HepG2 (cell line): ENCODE data around the gene DPP7. TPM values are rescaled to one million over a fixed set of nuclear protein-coding genes. Genes with fewer than 3 reads are reported as not detected.

ENCODE experiments used
- ATM ChIP-seq: fragments of 450-650 bp; IDR thresholded peaks from 2 replicates; pipeline ENCODE4 v1.7.1; 2017; ENCODE audit warnings: mild to moderate bottlenecking, borderline replicate concordance
- PCBP2 ChIP-seq: fragments of 200-400 bp; formaldehyde crosslinking; optimal IDR thresholded peaks from 2 replicates; pipeline ENCODE3; 2018; ENCODE audit warnings: low read length, low read depth; ENCODE audit not compliant: poor library complexity, severe bottlenecking
- ZNF720 ChIP-seq: sonication (generic); formaldehyde crosslinking; IDR thresholded peaks from 2 replicates; pipeline ENCODE4 v1.4.0; 2020; ENCODE audit warnings: missing genetic modification reagents
- polyA plus RNA-seq, 8 experiments: library from polyadenylated mRNA; depleted of rRNA in 3 of 8; stranded (reverse) in 7 of 8; unstranded in 1 of 8; fragments of >200 nt; fragmentation: Illumina TruSeq in 4 of 8; extraction: Trizol in 4 of 8; gene quantifications; 2 replicates each; pipeline versions ENCODE4 v1.2.1 to v1.2.3, GENCODE V29; 2011 to 2016; ENCODE audit warnings: low read depth in 4 of 8, missing spikeins in 1 of 8, mixed read lengths in 1 of 8; ENCODE audit not compliant: insufficient read depth in 1 of 8
- total RNA-seq, 5 experiments: library from RNA; depleted of rRNA; stranded (reverse); fragments of >200 nt; fragmentation: Illumina TruSeq; extraction: Trizol; gene quantifications; 2 replicates each; pipeline ENCODE4 v1.2.3, GENCODE V29; 2016; ENCODE audit warnings: low read depth in 1 of 5
- TF ChIP-seq, protein P1 (sequence below): sonication (generic); formaldehyde crosslinking; IDR thresholded peaks from 2 replicates; pipeline ENCODE4 v1.4.0; 2020; ENCODE audit warnings: mild to moderate bottlenecking, missing genetic modification reagents
- TF ChIP-seq, protein P2 (sequence below): sonication (generic); formaldehyde crosslinking; IDR thresholded peaks from 2 replicates; pipeline ENCODE4 v1.9.0; 2022; ENCODE audit warnings: low read depth, missing genetic modification reagents
- TF ChIP-seq, protein P3 (sequence below): sonication (generic); formaldehyde crosslinking; IDR thresholded peaks from 2 replicates; pipeline ENCODE4 v1.4.0; 2020; ENCODE audit warnings: missing genetic modification reagents
- TF ChIP-seq, protein P4 (sequence below): sonication (generic); formaldehyde crosslinking; IDR thresholded peaks from 2 replicates; pipeline ENCODE4 v1.5.1; 2020; ENCODE audit warnings: mild to moderate bottlenecking, missing genetic modification reagents, moderate library complexity
- TF ChIP-seq, protein P5 (sequence below): IDR thresholded peaks from 2 replicates; pipeline ENCODE4 v1.6.1; 2016; ENCODE audit warnings: missing genetic modification reagents, missing compliant biosample characterization
- TF ChIP-seq, protein P6 (sequence below): sonication (generic); formaldehyde crosslinking; IDR thresholded peaks from 2 replicates; pipeline ENCODE4 v1.5.0; 2020; ENCODE audit warnings: mild to moderate bottlenecking, missing genetic modification reagents

DPP7 gene
- total and polyA plus RNA-seq, 2 of the 13 experiments (the other 11 are each of a cell fraction or from before 2014, with no cell fraction given): 1.2 to 4.5 TPM

DNA sequence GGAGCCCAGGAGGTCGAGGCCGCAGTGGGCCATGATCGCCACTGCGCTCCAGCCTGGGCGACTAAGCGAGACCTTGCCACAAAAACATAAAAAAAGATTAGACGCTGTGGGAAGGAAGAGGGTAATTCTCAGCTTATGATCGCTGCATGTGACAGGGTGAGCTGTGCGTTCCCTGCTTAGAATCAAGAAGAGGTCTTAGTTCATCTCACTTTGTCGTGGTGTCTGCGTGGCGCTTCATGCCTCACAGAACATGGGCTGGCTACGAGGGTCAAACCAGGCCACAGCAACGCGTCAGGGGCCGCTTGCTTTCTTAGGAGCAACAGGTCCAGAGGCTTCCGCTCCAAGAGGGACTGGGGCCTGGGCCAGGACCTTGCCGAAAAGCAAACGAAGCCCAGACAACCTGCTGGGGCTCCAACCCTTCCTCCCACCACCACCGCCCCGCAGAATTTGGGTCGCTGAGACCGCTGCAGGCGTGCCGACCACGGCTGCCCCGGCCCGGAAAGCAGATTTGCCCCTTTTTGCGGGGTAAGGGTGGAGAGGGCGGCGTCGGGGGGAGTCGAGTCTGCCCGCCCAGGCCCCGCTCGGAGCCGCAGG is 14.4 kb upstream of the DPP7 start (continued):
- TF ChIP-seq, protein P1, sequence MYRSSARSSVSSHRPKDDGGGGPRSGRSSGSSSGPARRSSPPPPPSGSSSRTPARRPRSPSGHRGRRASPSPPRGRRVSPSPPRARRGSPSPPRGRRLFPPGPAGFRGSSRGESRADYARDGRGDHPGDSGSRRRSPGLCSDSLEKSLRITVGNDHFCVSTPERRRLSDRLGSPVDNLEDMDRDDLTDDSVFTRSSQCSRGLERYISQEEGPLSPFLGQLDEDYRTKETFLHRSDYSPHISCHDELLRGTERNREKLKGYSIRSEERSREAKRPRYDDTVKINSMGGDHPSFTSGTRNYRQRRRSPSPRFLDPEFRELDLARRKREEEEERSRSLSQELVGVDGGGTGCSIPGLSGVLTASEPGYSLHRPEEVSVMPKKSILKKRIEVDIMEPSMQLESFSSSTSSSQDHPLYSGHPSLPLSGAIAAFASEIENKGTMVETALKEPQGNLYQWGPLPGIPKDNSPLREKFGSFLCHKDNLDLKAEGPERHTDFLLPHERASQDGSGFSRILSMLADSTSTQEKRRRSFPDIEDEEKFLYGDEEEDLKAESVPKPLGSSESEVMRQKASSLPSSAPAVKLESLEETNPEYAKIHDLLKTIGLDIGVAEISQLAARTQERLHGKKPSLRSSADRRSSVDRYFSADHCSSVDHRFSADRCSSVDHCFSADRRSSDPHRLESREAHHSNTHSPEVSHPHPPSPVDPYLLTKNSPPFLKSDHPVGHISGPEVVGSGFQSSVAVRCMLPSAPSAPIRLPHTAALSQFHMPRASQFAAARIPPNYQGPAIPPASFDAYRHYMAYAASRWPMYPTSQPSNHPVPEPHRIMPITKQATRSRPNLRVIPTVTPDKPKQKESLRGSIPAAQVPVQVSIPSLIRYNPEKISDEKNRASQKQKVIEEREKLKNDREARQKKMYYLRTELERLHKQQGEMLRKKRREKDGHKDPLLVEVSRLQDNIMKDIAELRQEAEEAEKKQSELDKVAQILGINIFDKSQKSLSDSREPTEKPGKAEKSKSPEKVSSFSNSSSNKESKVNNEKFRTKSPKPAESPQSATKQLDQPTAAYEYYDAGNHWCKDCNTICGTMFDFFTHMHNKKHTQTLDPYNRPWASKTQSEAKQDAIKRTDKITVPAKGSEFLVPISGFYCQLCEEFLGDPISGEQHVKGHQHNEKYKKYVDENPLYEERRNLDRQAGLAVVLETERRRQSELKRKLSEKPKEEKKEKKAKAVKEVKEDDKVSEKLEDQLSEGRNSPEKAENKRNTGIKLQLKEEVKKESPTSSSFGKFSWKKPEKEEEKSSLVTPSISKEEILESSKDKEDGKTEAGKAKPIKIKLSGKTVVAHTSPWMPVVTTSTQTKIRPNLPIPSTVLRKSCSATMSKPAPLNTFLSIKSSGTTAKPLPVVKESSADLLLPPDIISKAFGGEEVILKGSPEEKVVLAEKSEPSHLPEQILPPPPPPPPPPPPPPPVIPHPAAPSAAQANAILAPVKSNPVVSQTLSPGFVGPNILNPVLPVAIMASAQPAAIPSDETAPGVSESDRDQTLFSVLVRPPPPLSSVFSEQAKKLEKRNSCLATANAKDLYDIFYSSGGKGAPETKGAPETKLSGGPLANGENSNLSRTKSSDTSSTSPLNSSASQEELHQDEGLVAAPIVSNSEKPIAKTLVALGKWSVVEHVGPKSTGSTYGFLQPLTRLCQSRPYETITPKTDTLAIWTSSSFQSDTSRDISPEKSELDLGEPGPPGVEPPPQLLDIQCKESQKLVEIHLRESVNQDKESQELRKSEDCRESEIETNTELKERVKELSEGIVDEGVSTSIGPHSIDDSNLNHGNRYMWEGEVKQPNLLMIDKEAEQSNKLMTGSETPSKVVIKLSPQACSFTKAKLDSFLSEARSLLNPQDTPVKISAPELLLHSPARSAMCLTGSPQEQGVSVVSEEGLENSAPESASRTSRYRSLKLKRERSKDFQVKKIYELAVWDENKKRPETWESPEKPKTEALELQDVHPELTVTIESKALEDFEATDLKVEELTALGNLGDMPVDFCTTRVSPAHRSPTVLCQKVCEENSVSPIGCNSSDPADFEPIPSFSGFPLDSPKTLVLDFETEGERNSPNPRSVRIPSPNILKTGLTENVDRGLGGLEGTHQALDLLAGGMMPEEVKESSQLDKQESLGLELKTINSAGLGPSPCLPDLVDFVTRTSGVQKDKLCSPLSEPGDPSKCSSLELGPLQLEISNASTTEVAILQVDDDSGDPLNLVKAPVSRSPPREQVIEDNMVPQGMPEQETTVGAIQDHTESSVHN (CRISPR knock-in tag): no peak
- TF ChIP-seq, protein P2, sequence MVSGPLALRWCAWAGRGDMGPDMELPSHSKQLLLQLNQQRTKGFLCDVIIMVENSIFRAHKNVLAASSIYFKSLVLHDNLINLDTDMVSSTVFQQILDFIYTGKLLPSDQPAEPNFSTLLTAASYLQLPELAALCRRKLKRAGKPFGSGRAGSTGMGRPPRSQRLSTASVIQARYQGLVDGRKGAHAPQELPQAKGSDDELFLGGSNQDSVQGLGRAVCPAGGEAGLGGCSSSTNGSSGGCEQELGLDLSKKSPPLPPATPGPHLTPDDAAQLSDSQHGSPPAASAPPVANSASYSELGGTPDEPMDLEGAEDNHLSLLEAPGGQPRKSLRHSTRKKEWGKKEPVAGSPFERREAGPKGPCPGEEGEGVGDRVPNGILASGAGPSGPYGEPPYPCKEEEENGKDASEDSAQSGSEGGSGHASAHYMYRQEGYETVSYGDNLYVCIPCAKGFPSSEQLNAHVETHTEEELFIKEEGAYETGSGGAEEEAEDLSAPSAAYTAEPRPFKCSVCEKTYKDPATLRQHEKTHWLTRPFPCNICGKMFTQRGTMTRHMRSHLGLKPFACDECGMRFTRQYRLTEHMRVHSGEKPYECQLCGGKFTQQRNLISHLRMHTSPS (CRISPR knock-in tag): no peak
- no peak for TF ChIP-seq ZNF720 (CRISPR knock-in tag)
- TF ChIP-seq, protein P3, sequence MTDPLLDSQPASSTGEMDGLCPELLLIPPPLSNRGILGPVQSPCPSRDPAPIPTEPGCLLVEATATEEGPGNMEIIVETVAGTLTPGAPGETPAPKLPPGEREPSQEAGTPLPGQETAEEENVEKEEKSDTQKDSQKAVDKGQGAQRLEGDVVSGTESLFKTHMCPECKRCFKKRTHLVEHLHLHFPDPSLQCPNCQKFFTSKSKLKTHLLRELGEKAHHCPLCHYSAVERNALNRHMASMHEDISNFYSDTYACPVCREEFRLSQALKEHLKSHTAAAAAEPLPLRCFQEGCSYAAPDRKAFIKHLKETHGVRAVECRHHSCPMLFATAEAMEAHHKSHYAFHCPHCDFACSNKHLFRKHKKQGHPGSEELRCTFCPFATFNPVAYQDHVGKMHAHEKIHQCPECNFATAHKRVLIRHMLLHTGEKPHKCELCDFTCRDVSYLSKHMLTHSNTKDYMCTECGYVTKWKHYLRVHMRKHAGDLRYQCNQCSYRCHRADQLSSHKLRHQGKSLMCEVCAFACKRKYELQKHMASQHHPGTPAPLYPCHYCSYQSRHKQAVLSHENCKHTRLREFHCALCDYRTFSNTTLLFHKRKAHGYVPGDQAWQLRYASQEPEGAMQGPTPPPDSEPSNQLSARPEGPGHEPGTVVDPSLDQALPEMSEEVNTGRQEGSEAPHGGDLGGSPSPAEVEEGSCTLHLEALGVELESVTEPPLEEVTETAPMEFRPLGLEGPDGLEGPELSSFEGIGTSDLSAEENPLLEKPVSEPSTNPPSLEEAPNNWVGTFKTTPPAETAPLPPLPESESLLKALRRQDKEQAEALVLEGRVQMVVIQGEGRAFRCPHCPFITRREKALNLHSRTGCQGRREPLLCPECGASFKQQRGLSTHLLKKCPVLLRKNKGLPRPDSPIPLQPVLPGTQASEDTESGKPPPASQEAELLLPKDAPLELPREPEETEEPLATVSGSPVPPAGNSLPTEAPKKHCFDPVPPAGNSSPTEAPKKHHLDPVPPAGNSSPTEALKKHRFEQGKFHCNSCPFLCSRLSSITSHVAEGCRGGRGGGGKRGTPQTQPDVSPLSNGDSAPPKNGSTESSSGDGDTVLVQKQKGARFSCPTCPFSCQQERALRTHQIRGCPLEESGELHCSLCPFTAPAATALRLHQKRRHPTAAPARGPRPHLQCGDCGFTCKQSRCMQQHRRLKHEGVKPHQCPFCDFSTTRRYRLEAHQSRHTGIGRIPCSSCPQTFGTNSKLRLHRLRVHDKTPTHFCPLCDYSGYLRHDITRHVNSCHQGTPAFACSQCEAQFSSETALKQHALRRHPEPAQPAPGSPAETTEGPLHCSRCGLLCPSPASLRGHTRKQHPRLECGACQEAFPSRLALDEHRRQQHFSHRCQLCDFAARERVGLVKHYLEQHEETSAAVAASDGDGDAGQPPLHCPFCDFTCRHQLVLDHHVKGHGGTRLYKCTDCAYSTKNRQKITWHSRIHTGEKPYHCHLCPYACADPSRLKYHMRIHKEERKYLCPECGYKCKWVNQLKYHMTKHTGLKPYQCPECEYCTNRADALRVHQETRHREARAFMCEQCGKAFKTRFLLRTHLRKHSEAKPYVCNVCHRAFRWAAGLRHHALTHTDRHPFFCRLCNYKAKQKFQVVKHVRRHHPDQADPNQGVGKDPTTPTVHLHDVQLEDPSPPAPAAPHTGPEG (CRISPR knock-in tag): no peak; the same call in 1 of the 2 replicates
- TF ChIP-seq, protein P4, sequence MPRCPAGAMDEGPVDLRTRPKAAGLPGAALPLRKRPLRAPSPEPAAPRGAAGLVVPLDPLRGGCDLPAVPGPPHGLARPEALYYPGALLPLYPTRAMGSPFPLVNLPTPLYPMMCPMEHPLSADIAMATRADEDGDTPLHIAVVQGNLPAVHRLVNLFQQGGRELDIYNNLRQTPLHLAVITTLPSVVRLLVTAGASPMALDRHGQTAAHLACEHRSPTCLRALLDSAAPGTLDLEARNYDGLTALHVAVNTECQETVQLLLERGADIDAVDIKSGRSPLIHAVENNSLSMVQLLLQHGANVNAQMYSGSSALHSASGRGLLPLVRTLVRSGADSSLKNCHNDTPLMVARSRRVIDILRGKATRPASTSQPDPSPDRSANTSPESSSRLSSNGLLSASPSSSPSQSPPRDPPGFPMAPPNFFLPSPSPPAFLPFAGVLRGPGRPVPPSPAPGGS: no peak
- TF ChIP-seq, protein P5, sequence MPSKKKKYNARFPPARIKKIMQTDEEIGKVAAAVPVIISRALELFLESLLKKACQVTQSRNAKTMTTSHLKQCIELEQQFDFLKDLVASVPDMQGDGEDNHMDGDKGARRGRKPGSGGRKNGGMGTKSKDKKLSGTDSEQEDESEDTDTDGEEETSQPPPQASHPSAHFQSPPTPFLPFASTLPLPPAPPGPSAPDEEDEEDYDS (CRISPR knock-in tag): no peak
- TF ChIP-seq ATM: no peak
- TF ChIP-seq PCBP2: no peak
- TF ChIP-seq, protein P6, sequence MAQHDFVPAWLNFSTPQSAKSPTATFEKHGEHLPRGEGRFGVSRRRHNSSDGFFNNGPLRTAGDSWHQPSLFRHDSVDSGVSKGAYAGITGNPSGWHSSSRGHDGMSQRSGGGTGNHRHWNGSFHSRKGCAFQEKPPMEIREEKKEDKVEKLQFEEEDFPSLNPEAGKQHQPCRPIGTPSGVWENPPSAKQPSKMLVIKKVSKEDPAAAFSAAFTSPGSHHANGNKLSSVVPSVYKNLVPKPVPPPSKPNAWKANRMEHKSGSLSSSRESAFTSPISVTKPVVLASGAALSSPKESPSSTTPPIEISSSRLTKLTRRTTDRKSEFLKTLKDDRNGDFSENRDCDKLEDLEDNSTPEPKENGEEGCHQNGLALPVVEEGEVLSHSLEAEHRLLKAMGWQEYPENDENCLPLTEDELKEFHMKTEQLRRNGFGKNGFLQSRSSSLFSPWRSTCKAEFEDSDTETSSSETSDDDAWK: no peak
